Muscle of leg (tissue), 11 donors: ENCODE data around the gene TYRP1. TPM values are rescaled to one million over a fixed set of nuclear protein-coding genes. Genes with fewer than 3 reads are reported as not detected.
"Not testable (repeated sequence)": the region's sequence is repeated elsewhere in the genome, so short reads cannot be mapped to it uniquely, and the experiment has no call there.

Experiments used
- DNase-seq: peaks from one replicate; pipeline ENCODE4 v3.0.0; 2013
- H3K27ac ChIP-seq: one replicate; pipeline ENCODE4 v1.5.1; 2013; ENCODE audit warnings: mild to moderate bottlenecking, low read length, control low read depth
- H3K27me3 ChIP-seq: one replicate; pipeline ENCODE4 v1.6.1; 2013; ENCODE audit warnings: low read length; ENCODE audit not compliant: control insufficient read depth, insufficient read depth
- H3K36me3 ChIP-seq: one replicate; pipeline ENCODE4 v1.6.1; 2013; ENCODE audit warnings: low read length; ENCODE audit not compliant: control insufficient read depth, insufficient read depth
- H3K4me1 ChIP-seq: one replicate; pipeline ENCODE4 v1.6.1; 2013; ENCODE audit warnings: low read length; ENCODE audit not compliant: control insufficient read depth, insufficient read depth
- H3K4me3 ChIP-seq: one replicate; pipeline ENCODE4 v1.5.1; 2013; ENCODE audit warnings: low read length, control low read depth
- H3K9me3 ChIP-seq: replicated peaks from 2 replicates; pipeline ENCODE4 v1.6.1; 2013; ENCODE audit warnings: low read depth, low read length; ENCODE audit not compliant: control insufficient read depth
- WGBS: methylation state at CpG from one replicate; pipeline ENCODE4 v1.1.5; 2013; ENCODE audit warnings: missing lambda C conversion rate; ENCODE audit not compliant: insufficient coverage; 5-methylcytosine and 5-hydroxymethylcytosine counted together
- polyA plus RNA-seq, 8 donors: library from polyadenylated mRNA; unstranded; fragments of 120-200 nt; gene quantifications; one replicate each; pipeline versions ENCODE4 v1.2.1 to v1.2.3, GENCODE V29; 2013; ENCODE audit warnings: inconsistent platforms in 1 of 8, low replicate concordance in 1 of 8; ENCODE audit not compliant: insufficient read length in 8 of 8, insufficient read depth in 1 of 8
- total RNA-seq: library from RNA; stranded (reverse); fragments of 120-200 nt; gene quantifications from one replicate; pipeline ENCODE4 v1.2.4, GENCODE V29; 2013

Gene TYRP1
- total and polyA plus RNA-seq, 9 donors: 0.27 to 20.9 (median 0.43) TPM; not detected in 3

DNA sequence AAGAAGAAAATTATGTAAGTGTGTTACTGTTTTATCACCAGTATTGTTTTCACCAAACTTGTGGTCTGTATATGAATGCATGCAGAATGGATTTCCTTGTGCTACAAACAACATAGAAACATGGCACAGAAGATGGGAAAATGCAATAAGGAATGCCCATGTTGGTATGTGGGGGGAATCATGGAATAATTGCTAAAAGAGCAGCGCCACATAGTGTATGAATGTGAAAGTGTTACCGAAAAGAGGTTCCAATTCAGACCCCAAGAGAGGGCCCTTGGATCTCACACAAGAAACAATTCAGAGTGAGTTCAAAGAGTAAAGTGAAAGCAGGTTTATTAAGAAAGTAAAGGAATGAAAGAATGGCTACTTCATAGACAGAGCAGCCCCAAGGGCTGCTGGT, 26.4 kb upstream of the TYRP1 start:
- 62% methylated on average over 2 of the region's 2 CpGs for WGBS
- H3K4me3 ChIP-seq: no peak overlapping the region

DNA sequence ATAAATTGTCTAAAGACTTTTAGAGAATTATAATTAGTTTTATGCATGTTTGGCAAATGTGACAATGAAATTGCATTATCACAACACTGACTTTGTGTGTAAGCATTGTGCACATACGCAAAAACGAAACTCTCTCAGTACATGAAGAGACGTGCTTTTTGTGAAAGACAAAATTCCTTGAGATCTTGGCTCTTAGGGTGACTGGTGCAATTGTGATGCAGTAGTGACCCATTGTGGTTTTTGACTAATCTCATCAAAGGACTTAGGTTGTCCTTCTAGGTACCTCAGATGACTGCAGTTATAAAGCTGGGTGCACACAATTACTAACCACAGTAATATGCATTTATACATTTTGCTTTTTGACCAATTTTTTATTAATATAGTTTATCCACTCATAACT, 25.3 kb upstream of the TYRP1 start:
- H3K36me3 ChIP-seq: no peaks in the 10 kb centered on the region
- H3K27me3 ChIP-seq: no peaks in the 10 kb centered on the region
- H3K9me3 ChIP-seq: no peaks in the 10 kb centered on the region
- H3K4me3 ChIP-seq: no peak overlapping the region
- 81% methylated on average over 2 of the region's 3 CpGs for WGBS
- H3K4me1 ChIP-seq: no peaks in the 10 kb centered on the region
- no peak for DNase-seq
- H3K27ac ChIP-seq: no peak overlapping the region

More for the DNA sequence above, 26.4 kb upstream of the TYRP1 start:
- Histone ChIP-seq H3K9me3 (no peaks in the 10 kb centered on the region), H3K27me3 (no peaks in the 10 kb centered on the region), H3K27ac (no peak overlapping the region), H3K4me1 (no peaks in the 10 kb centered on the region), H3K36me3 (no peaks in the 10 kb centered on the region)
- no peak for DNase-seq

DNA sequence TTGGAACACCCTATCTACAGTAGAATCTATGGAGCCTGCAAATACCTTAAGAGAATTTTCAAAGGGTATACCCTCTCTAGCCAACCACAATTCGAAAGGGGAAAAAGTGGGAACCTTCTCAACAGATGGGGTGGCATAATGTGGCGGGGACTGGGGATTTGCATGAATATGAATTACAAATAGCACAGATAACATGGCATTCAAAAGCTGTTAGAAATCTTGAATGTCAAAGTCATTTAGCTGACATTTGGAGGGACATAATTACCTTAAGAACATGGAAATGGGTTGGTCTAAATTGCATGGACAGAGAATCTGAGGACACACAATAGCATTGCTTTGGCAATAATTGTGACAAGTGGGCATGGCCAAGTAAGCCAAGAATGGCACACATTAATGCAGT, 23.2 kb upstream of the TYRP1 start:
- Histone ChIP-seq H3K27ac (no peak overlapping the region), H3K36me3 (no peaks in the 10 kb centered on the region), H3K27me3 (no peaks in the 10 kb centered on the region), H3K4me3 (no peak overlapping the region), H3K4me1 (no peaks in the 10 kb centered on the region), H3K9me3 (no peaks in the 10 kb centered on the region)
- WGBS: no CpG with 5 or more reads among the region's 2 CpGs
- DNase-seq: no peak

DNA sequence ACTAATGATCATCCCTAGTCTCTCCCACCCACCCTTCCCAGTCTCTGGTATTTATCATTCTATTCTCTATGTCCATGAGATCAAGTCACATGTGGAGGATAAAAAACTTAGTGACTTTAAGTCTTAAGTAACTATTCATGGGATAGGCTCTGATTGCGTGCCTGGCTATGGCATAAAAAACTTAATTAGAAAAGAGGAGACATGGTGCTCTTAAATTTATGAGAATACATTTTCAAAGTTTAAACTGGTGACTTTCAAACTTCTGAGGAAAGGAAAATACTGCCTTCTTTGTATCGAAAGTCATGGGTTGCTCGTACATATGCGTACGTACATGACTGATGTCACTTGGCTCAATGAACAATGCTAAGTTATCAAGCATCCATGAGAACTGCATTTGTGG, 18.2 kb upstream of the TYRP1 start:
- H3K4me3 ChIP-seq: no peak overlapping the region
- H3K27ac ChIP-seq: no peak overlapping the region
- H3K36me3 ChIP-seq: no peaks in the 10 kb centered on the region
- no peaks in the 10 kb centered on the region for H3K9me3 ChIP-seq
- H3K27me3 ChIP-seq: no peaks in the 10 kb centered on the region
- DNase-seq: no peak
- H3K4me1 ChIP-seq: no peaks in the 10 kb centered on the region
- WGBS: 82% methylated on average over 4 of the region's 5 CpGs

DNA sequence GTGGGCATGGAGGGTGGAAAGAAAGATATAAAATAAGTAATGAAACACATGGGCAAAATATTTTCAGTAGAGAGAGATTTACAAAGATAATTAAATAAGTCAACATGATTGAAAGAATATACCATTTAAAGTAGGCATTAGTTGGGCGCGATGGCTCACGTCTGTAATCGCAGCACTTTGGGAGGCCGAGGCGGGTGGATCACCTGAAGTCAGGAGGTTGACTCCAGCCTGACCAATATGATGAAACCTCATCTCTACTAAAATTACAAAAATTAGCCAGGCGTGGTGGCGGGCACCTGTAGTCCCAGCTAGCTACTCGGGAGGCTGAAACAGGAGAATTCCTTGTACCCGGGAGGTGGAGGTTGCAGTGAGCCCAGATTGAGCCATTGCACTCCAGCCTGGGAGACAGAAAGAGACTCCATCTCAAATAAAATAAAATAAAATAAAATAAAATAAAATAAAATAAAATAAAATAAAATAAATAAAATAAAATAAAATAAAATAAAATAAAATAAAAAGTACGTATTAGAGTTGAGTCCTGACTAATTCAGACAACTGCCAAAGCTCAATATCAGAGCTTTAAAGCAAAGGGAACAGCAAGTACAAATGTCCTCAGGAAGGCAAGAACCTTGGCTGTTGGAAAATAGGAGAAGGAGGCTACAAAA, 15.6 kb upstream of the TYRP1 start:
- not testable (repeated sequence) for H3K4me3 ChIP-seq
- 89% methylated on average over 3 of the region's 11 CpGs for WGBS

DNA sequence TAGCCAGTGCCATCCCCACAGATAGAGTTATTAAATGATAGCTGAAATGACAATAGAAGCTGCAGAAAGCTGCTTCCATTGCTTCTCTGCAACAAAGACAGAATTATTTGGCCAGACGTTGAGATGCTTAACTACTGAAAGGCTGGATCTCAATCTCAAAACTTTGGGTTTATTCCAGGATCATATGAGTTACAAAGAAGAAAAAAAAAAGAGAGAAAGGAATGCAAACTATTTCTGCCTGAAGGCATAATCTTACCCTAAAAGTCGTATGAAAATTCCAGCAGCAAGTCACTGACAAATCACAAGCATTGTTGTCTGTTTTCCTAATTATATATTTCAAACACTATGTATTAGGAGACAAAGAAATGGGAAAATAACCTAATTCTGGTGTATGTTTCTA, 12.8 kb upstream of the TYRP1 start:
- WGBS: 0% methylated on average over 1 of the region's 2 CpGs
- no peaks in the 10 kb centered on the region for H3K9me3 ChIP-seq
- H3K36me3 ChIP-seq: no peaks in the 10 kb centered on the region
- H3K27me3 ChIP-seq: no peaks in the 10 kb centered on the region
- peak; percentile 22 for DNase-seq
- H3K27ac ChIP-seq: no peak overlapping the region
- H3K4me1 ChIP-seq: no peaks in the 10 kb centered on the region
- H3K4me3 ChIP-seq: no peak overlapping the region

More for the DNA sequence above, 15.6 kb upstream of the TYRP1 start:
- not testable (repeated sequence) for H3K36me3 ChIP-seq, H3K27me3 ChIP-seq, DNase-seq, H3K27ac ChIP-seq, H3K4me1 ChIP-seq, H3K9me3 ChIP-seq

DNA sequence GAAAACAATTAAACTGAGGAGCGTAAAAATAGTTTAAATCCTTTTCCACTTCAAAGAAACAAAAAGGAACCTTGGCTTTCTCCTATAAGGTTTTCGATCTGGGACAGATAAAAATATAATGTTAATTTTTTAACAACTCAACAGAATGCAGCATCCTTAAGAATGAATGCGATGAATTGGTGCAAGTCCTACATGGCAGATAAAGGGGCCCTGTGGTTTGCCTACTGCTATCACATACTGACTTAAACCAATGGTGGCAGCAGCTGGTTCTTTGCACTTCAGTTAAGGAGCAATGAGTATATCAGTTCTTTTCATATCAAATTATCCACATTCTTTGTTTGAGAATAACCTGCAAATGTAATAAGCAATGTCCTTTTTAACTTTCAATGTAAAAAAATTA, 12.4 kb upstream of the TYRP1 start:
- H3K27ac ChIP-seq: no peak overlapping the region
- WGBS: 60% methylated on average over 1 of the region's 3 CpGs
- no peaks in the 10 kb centered on the region for H3K4me1 ChIP-seq
- H3K27me3 ChIP-seq: no peaks in the 10 kb centered on the region
- no peak for DNase-seq
- H3K9me3 ChIP-seq: no peaks in the 10 kb centered on the region
- no peak overlapping the region for H3K4me3 ChIP-seq
- H3K36me3 ChIP-seq: no peaks in the 10 kb centered on the region

DNA sequence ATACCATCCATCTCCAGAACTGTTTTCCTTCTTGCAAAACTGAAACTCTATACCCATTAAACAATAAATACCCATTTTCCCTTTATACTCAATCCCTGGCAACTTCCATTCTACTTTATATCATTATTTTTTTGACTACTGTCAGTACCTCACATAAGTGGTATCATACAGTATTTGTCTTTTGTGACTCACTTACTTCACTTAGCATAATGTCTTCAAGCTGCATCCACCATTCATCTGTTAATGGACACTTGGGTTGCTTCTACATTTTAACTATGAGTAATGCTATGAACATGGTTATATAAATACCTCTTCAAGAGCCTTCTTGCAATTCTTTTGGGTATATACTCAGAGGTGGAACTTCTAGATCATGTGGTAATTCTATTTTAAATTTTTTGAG, 11.6 kb upstream of the TYRP1 start:
- Histone ChIP-seq H3K36me3 (no peaks in the 10 kb centered on the region), H3K4me3 (no peak overlapping the region), H3K4me1 (no peaks in the 10 kb centered on the region), H3K27me3 (no peaks in the 10 kb centered on the region), H3K9me3 (no peaks in the 10 kb centered on the region), H3K27ac (no peak overlapping the region)
- DNase-seq: no peak

DNA sequence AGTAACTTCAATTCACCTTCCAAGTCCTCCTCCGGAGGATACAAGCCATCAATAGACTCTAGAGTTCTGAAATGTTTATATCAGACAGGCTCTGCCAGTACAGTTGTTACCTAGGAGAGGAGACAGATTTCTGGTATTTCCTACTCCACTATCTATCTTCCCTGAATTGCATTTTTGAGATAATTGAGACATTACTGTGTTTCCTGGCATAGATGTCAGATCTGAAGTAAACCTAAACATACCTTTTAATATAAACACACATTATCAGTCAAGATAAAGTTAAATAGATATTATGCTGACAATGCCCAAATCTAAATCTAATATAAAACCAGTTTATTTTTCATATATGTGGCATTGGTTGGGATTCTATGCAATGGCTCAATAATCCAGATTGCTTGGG, 8.2 kb upstream of the TYRP1 start:
- WGBS: no CpG with 5 or more reads among the region's 1 CpG
- no peak overlapping the region for H3K4me3 ChIP-seq
- H3K4me1 ChIP-seq: no peaks in the 10 kb centered on the region
- H3K9me3 ChIP-seq: no peaks in the 10 kb centered on the region
- no peak overlapping the region for H3K27ac ChIP-seq
- no peaks in the 10 kb centered on the region for H3K27me3 ChIP-seq
- no peaks in the 10 kb centered on the region for H3K36me3 ChIP-seq
- no peak for DNase-seq

DNA sequence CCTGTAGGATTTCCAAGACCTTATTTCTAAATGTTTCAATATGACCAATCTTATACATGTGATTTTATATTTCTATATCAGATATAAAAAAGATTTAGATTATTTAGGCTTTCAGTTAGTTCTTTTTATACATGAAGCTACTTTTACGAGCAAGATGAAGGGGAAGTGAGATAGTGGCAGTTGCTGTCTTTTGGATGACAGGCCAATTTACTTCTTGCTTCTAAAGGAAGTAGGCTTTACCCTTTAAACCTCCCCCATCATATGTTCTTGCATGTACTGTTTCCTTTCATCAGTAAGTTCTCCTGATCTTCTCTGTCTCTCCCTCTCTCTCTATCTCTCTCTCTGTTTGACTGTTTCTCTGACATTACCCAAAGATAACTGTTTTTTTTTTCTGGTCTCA, 4.0 kb upstream of the TYRP1 start:
- Histone ChIP-seq H3K27me3 (no peaks in the 10 kb centered on the region), H3K4me3 (no peak overlapping the region)

DNA sequence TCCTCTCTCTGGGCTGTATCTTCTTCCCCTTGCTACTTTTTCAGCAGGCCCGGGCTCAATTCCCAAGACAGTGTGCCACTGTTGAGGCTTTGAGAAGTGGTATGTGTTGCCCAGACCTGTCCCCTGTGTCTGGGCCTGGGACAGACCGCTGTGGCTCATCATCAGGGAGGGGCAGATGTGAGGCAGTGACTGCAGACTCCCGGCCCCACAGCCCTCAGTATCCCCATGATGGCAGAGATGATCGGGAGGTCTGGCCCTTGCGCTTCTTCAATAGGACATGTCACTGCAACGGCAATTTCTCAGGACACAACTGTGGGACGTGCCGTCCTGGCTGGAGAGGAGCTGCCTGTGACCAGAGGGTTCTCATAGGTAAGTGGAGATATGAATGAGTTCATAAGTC, 828 bp downstream of the TYRP1 start:
- Histone ChIP-seq H3K4me1 (no peaks in the 10 kb centered on the region), H3K27me3 (no peaks in the 10 kb centered on the region), H3K36me3 (no peaks in the 10 kb centered on the region), H3K9me3 (no peaks in the 10 kb centered on the region), H3K4me3 (no peak overlapping the region), H3K27ac (no peak overlapping the region)
- DNase-seq: no peak
- 94% methylated on average over 6 of the region's 8 CpGs for WGBS

More for the DNA sequence above, 4.0 kb upstream of the TYRP1 start:
- Histone ChIP-seq H3K36me3 (no peaks in the 10 kb centered on the region), H3K27ac (no peak overlapping the region), H3K4me1 (no peaks in the 10 kb centered on the region), H3K9me3 (no peaks in the 10 kb centered on the region)
- no CpG with 5 or more reads among the region's 1 CpG for WGBS
- no peak for DNase-seq
